Anterior cingulate cortex (tissue), 58 donors: ENCODE data around the gene ZNF276.
"Not testable (repeated sequence)": the region's sequence is repeated elsewhere in the genome, so short reads cannot be mapped to it uniquely, and the experiment has no call there.

Experiments used
- DNase-seq, 58 donors: peaks; one replicate each; lab custom pipeline; 2025; lab: John Stamatoyannopoulos, UW

The ZNF276 gene

GRCh38 chr16:89695086-89695874 lies 26.1 kb upstream of the ZNF276 start:
- DNase-seq = peak in 6 of 58 donors; percentile 21 to 52 (median 32)

- peak in 1 of 58 donors; percentile 51 for DNase-seq
Observed at GRCh38 chr16:89695875-89696669, 25.3 kb upstream of the ZNF276 start.

GRCh38 chr16:89696670-89697128 lies 24.6 kb upstream of the ZNF276 start:
- DNase-seq = no peak

GRCh38 chr16:89697161-89697615 lies 24.1 kb upstream of the ZNF276 start:
- DNase-seq = peak in 1 of 58 donors; percentile 17

- DNase-seq = no peak
Observed at GRCh38 chr16:89697616-89698331, 23.6 kb upstream of the ZNF276 start.

- not testable (repeated sequence) for DNase-seq
Observed at GRCh38 chr16:89698717-89699116, 22.6 kb upstream of the ZNF276 start.

GRCh38 chr16:89699629-89700099 lies 21.7 kb upstream of the ZNF276 start:
- DNase-seq = not testable (repeated sequence)

GRCh38 chr16:89700100-89700648 lies 21.2 kb upstream of the ZNF276 start:
- DNase-seq = peak; percentile 67 to 99 (median 97)

- DNase-seq = peak in 2 of 58 donors; percentile 27 to 33
Observed at GRCh38 chr16:89700649-89701424, 20.5 kb upstream of the ZNF276 start.

GRCh38 chr16:89701425-89702406 lies 19.6 kb upstream of the ZNF276 start, which contains the start of gene SPATA2L:
TSS of gene SPATA2L (minus strand) at chr16:89701705. CDS start at chr16:89701232, 473 bp downstream.
- DNase-seq = peak in 57 of 58 donors; percentile 32 to 94 (median 82)

- no peak for DNase-seq
Observed at GRCh38 chr16:89704281-89704680, 17.1 kb upstream of the ZNF276 start.

GRCh38 chr16:89705006-89705405 lies 16.3 kb upstream of the ZNF276 start:
- DNase-seq = no peak

- no peak for DNase-seq
Observed at GRCh38 chr16:89706518-89707260, 14.6 kb upstream of the ZNF276 start.

- no peak for DNase-seq
Observed at GRCh38 chr16:89707695-89708094, 13.6 kb upstream of the ZNF276 start.

- DNase-seq = no peak
Observed at GRCh38 chr16:89708481-89708931, 12.8 kb upstream of the ZNF276 start.

GRCh38 chr16:89709166-89709565 lies 12.2 kb upstream of the ZNF276 start:
- no peak for DNase-seq
